ENCODE measurements around the gene GALNT14.

DNA sequence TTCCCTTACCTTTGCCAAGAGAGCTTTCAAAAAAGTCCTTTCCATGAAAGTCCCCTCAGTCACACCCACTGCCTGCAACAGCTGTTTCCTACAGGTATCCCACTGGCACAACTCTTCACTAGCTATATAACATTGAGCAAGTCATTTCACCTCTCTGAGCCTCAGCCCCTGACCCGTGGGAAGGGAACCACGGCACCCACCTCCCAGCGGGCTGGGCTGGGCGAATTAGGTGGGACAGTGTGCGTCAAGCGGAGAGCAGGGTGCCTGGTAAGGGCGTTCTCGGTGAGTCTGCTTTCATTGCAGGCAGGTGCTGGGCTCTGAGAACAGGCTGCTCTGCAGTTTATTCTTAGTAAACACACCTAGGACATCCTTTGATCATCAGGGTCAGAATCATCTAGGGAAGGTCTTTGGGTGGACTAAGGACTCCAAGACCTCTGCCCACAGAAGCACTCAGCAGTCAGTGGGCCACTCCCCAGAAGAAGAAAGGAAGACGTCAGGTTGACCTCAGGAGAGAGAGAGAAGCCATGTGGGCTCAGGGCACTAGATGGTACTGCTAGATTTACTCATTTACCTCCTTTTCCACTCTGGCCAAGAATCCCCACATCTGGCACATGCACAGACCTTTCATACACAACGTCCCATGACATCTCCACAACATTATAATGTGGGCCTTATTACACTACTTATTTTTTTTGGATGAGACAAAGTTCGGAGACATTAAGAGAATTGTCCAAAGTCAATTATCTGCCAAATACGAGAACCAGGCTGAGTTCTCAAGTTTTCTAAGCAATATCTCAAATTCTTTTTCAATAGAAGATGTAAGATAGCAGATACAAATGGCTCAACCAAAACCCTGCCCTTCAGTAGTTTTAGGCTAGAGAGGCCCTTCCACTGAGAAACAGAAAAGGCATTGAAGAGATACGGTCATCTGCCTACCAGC lies 79.9 kb downstream of the GALNT14 start:
- TF ChIP-seq CTCF (IDR thresholded peaks at IDR 0.05) (no peak), ZFX (IDR thresholded peaks at IDR 0.05; ENCODE audit: borderline replicate concordance) (no peak)

All from 22Rv1 (cell line).